DMS 273 treated with DMSO at 0.1 percent for 48 hours (cell line): ENCODE data around the gene USP17L15.
"Not testable (repeated sequence)": the region's sequence is repeated elsewhere in the genome, so short reads cannot be mapped to it uniquely, and the experiment has no call there.

Source experiments
- DNase-seq: peaks from one replicate; lab custom pipeline; 2025; lab: John Stamatoyannopoulos, UW

The USP17L15 gene, protein sequence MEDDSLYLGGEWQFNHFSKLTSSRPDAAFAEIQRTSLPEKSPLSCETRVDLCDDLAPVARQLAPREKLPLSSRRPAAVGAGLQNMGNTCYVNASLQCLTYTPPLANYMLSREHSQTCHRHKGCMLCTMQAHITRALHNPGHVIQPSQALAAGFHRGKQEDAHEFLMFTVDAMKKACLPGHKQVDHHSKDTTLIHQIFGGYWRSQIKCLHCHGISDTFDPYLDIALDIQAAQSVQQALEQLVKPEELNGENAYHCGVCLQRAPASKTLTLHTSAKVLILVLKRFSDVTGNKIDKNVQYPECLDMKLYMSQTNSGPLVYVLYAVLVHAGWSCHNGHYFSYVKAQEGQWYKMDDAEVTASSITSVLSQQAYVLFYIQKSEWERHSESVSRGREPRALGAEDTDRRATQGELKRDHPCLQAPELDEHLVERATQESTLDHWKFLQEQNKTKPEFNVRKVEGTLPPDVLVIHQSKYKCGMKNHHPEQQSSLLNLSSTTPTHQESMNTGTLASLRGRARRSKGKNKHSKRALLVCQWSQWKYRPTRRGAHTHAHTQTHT

DNA sequence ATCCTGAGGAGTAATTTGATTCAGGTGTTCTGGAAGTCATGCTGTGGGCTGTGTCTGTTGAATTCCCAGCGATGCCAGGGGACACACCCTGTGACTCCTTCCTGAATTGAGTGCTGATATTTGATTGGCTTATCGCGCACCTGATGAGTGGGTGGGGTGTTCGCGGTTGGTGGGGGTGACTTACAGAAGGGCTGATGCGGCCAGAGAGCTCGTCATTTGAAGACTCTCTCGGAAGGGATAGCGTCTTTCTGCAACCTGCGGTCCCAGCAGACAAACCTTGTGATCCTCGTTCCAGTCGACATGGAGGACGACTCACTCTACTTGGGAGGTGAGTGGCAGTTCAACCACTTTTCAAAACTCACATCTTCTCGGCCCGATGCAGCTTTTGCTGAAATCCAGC lies at the start of gene USP17L15:
TSS of gene USP17L15 (plus strand) at position 301 of the 400 bp plus-strand sequence. CDS start at position 301, 0 bp downstream.
- not testable (repeated sequence) for DNase-seq

DNA sequence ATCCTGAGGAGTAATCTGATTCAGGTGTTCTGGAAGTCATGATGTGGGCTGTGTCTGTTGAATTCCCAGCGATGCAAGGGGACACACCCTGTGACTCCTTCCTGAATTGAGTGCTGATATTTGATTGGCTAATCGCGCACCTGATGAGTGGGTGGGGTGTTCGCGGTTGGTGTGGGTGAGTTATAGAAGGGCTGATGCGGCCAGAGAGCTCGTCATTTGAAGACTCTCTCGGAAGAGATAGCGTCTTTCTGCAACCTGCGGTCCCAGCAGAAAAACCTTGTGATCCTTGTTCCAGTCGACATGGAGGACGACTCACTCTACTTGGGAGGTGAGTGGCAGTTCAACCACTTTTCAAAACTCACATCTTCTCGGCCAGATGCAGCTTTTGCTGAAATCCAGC lies 23.8 kb upstream of the USP17L15 start, which contains the start of gene USP17L10:
TSS of gene USP17L10 (plus strand) at position 301 of the 400 bp plus-strand sequence. CDS start at position 301, 0 bp downstream.
- DNase-seq = not testable (repeated sequence)

DNA sequence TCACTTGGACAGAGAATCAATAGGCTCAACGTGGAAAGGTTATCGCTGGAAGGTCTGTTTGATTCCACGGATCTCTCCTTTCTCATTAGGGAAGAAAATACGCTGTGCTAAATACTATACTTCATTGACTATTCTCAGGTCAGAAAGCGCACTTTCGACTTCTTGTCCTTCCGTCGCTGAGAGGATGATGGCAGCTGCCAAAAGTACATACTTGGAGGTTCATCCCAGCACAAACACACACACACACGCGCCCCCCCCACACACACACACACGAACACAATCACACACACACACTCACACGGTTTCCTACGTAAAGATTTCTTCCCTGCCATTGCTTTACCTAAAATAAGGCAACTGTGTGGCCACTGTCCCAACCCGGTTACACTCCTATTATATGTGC lies 19.5 kb upstream of the USP17L15 start:
- DNase-seq = not testable (repeated sequence)

DNA sequence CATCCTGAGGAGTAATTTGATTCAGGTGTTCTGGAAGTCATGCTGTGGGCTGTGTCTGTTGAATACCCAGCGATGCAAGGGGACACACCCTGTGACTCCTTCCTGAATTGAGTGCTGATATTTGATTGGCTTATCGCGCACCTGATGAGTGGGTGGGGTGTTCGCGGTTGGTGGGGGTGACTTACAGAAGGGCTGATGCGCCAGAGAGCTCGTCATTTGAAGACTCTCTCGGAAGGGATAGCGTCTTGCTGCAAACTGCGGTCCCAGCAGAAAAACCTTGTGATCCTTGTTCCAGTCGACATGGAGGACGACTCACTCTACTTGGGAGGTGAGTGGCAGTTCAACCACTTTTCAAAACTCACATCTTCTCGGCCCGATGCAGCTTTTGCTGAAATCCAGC lies 19.1 kb upstream of the USP17L15 start, which contains the start of gene USP17L11:
TSS of gene USP17L11 (plus strand) at position 301 of the 400 bp plus-strand sequence. CDS start at position 301, 0 bp downstream.
- DNase-seq = not testable (repeated sequence)

DNA sequence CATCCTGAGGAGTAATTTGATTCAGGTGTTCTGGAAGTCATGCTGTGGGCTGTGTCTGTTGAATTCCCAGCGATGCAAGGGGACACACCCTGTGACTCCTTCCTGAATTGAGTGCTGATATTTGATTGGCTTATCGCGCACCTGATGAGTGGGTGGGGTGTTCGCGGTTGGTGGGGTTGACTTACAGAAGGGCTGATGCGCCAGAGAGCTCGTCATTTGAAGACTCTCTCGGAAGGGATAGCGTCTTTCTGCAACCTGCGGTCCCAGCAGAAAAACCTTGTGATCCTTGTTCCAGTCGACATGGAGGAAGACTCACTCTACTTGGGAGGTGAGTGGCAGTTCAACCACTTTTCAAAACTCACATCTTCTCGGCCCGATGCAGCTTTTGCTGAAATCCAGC lies 14.3 kb upstream of the USP17L15 start, which contains the start of gene USP17L12:
TSS of gene USP17L12 (plus strand) at position 301 of the 400 bp plus-strand sequence. CDS start at position 301, 0 bp downstream.
- not testable (repeated sequence) for DNase-seq

DNA sequence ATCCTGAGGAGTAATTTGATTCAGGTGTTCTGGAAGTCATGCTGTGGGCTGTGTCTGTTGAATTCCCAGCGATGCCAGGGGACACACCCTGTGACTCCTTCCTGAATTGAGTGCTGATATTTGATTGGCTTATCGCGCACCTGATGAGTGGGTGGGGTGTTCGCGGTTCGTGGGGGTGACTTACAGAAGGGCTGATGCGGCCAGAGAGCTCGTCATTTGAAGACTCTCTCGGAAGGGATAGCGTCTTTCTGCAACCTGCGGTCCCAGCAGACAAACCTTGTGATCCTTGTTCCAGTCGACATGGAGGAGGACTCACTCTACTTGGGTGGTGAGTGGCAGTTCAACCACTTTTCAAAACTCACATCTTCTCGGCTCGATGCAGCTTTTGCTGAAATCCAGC lies 9.6 kb upstream of the USP17L15 start, which contains the start of gene USP17L13:
TSS of gene USP17L13 (plus strand) at position 301 of the 400 bp plus-strand sequence. CDS start at position 301, 0 bp downstream.
- DNase-seq = not testable (repeated sequence)

DNA sequence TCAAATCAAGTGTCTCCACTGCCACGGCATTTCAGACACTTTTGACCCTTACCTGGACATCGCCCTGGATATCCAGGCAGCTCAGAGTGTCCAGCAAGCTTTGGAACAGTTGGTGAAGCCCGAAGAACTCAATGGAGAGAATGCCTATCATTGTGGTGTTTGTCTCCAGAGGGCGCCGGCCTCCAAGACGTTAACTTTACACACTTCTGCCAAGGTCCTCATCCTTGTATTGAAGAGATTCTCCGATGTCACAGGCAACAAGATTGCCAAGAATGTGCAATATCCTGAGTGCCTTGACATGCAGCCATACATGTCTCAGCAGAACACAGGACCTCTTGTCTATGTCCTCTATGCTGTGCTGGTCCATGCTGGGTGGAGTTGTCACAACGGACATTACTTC lies 3.9 kb upstream of the USP17L15 start:
- DNase-seq = not testable (repeated sequence)

DNA sequence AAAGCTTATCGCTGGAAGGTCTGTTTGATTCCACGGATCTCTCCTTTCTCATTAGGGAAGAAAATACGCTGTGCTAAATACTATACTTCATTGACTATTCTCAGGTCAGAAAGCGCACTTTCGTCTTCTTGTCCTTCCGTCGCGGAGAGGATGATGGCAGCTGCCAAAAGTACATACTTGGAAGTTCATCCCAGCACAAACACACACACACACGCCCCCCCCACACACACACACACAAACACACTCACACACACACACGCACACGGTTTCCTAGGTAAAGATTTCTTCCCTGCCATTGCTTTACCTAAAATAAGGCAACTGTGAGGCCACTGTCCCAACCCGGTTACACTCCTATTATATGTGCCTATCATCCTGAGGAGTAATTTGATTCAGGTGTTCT lies 4.3 kb downstream of the USP17L15 start:
- not testable (repeated sequence) for DNase-seq

DNA sequence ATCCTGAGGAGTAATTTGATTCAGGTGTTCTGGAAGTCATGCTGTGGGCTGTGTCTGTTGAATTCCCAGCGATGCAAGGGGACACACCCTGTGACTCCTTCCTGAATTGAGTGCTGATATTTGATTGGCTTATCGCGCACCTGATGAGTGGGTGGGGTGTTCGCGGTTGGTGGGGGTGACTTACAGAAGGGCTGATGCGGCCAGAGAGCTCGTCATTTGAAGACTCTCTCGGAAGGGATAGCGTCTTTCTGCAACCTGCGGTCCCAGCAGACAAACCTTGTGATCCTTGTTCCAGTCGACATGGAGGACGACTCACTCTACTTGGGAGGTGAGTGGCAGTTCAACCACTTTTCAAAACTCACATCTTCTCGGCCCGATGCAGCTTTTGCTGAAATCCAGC lies 9.4 kb downstream of the USP17L15 start, which contains the start of gene USP17L17:
TSS of gene USP17L17 (plus strand) at position 301 of the 400 bp plus-strand sequence. CDS start at position 301, 0 bp downstream.
- not testable (repeated sequence) for DNase-seq

DNA sequence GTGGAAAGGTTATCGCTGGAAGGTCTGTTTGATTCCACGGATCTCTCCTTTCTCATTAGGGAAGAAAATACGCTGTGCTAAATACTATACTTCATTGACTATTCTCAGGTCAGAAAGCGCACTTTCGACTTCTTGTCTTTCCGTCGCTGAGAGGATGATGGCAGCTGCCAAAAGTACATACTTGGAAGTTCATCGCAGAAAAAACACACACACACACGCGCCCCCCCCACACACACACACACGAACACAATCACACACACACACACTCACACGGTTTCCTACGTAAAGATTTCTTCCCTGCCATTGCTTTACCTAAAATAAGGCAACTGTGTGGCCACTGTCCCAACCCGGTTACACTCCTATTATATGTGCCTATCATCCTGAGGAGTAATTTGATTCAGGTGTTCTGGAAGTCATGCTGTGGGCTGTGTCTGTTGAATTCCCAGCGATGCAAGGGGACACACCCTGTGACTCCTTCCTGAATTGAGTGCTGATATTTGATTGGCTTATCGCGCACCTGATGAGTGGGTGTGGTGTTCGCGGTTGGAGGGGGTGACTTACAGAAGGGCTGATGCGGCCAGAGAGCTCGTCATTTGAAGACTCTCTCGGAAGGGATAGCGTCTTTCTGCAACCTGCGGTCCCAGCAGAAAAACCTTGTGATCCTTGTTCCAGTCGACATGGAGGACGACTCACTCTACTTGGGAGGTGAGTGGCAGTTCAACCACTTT lies 13.9 kb downstream of the USP17L15 start, which contains the start of gene USP17L18:
TSS of gene USP17L18 (plus strand) at position 678 of the 728 bp plus-strand sequence. CDS start at position 678, 0 bp downstream.
- not testable (repeated sequence) for DNase-seq

DNA sequence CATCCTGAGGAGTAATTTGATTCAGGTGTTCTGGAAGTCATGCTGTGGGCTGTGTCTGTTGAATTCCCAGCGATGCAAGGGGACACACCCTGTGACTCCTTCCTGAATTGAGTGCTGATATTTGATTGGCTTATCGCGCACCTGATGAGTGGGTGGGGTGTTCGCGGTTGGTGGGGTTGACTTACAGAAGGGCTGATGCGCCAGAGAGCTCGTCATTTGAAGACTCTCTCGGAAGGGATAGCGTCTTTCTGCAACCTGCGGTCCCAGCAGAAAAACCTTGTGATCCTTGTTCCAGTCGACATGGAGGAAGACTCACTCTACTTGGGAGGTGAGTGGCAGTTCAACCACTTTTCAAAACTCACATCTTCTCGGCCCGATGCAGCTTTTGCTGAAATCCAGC lies 18.9 kb downstream of the USP17L15 start, which contains the start of gene USP17L19:
TSS of gene USP17L19 (plus strand) at position 301 of the 400 bp plus-strand sequence. CDS start at position 301, 0 bp downstream.
- DNase-seq = not testable (repeated sequence)

DNA sequence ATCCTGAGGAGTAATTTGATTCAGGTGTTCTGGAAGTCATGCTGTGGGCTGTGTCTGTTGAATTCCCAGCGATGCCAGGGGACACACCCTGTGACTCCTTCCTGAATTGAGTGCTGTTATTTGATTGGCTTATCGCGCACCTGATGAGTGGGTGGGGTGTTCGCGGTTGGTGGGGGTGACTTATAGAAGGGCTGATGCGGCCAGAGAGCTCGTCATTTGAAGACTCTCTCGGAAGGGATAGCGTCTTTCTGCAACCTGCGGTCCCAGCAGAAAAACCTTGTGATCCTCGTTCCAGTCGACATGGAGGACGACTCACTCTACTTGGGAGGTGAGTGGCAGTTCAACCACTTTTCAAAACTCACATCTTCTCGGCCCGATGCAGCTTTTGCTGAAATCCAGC lies 23.6 kb downstream of the USP17L15 start, which contains the start of gene USP17L20:
TSS of gene USP17L20 (plus strand) at position 301 of the 400 bp plus-strand sequence. CDS start at position 301, 0 bp downstream.
- not testable (repeated sequence) for DNase-seq

DNA sequence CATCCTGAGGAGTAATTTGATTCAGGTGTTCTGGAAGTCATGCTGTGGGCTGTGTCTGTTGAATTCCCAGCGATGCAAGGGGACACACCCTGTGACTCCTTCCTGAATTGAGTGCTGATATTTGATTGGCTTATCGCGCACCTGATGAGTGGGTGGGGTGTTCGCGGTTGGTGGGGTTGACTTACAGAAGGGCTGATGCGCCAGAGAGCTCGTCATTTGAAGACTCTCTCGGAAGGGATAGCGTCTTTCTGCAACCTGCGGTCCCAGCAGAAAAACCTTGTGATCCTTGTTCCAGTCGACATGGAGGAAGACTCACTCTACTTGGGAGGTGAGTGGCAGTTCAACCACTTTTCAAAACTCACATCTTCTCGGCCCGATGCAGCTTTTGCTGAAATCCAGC lies 28.4 kb downstream of the USP17L15 start, which contains the start of gene USP17L21:
TSS of gene USP17L21 (plus strand) at position 301 of the 400 bp plus-strand sequence. CDS start at position 301, 0 bp downstream.
- not testable (repeated sequence) for DNase-seq

DNA sequence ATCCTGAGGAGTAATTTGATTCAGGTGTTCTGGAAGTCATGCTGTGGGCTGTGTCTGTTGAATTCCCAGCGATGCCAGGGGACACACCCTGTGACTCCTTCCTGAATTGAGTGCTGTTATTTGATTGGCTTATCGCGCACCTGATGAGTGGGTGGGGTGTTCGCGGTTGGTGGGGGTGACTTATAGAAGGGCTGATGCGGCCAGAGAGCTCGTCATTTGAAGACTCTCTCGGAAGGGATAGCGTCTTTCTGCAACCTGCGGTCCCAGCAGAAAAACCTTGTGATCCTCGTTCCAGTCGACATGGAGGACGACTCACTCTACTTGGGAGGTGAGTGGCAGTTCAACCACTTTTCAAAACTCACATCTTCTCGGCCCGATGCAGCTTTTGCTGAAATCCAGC lies 33.1 kb downstream of the USP17L15 start, which contains the start of gene USP17L22:
TSS of gene USP17L22 (plus strand) at position 301 of the 400 bp plus-strand sequence. CDS start at position 301, 0 bp downstream.
- not testable (repeated sequence) for DNase-seq

DNA sequence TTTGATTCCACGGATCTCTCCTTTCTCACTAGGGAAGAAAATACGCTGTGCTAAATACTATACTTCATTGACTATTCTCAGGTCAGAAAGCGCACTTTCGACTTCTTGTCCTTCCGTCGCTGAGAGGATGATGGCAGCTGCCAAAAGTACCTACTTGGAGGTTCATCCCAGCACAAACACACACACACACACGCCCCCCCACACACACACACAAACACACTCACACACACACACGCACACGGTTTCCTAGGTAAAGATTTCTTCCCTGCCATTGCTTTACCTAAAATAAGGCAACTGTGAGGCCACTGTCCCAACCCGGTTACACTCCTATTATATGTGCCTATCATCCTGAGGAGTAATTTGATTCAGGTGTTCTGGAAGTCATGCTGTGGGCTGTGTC lies 37.5 kb downstream of the USP17L15 start:
- DNase-seq = not testable (repeated sequence)
